Left ventricle myocardium superior (tissue), 1 donor: ENCODE results near the gene SLITRK5. TPM values are rescaled to one million over a fixed set of nuclear protein-coding genes. Genes with fewer than 3 reads are reported as not detected.

Experiments used
- ATAC-seq: fragments of 200-7000 bp; cut with Tn5 transposase; one replicate; pipeline ENCODE4 v1.9.1; 2020; ENCODE audit warnings: mild to moderate bottlenecking, moderate library complexity
- DNase-seq: peaks from one replicate; pipeline ENCODE4 v3.0.0-alpha.2; 2020
- intact Hi-C: fragments of 100-400 bp; cut with micrococcal nuclease; formaldehyde crosslinking; loops from one replicate; pipeline ENCODE4 v1.11.0; 2022
- total RNA-seq: library from RNA; stranded (reverse); fragmentation: NEBNext Ultra II Directional; extraction: Animal tissue kit (Norgen Biotek cat#: 25700); gene quantifications from one replicate; pipeline ENCODE4 v1.2.1, GENCODE V29; 2021
- donor health status: DM: no; HTN: yes; CAD: no; lungs with severe emphysema.

Gene SLITRK5
- total RNA-seq, 1 donor from 2014 or later, result 0.02 TPM

- ATAC-seq, result no peak
- intact Hi-C loops, result no loop called here
- DNase-seq, result no peak
Observed at GRCh38 chr13:87698268-87698667, 27.1 kb downstream of the SLITRK5 start.

- intact Hi-C loops, result no loop called here
- ATAC-seq, result no peak
Observed at GRCh38 chr13:87709947-87710346, 38.8 kb downstream of the SLITRK5 start.

GRCh38 chr13:87712012-87712411 lies 40.8 kb downstream of the SLITRK5 start:
- DNase-seq (no peak), ATAC-seq (no peak)
- intact Hi-C loops, result no loop called here

More at GRCh38 chr13:87709947-87710346, 38.8 kb downstream of the SLITRK5 start:
- DNase-seq, result no peak
